Liver (tissue), 3 donors: ENCODE data around the gene RASAL2.

Experiments used
- GABPA ChIP-seq, 2 donors: IDR thresholded peaks in 1 of 2; conservative IDR thresholded peaks in 1 of 2; 2 replicates each; pipeline ENCODE4 v1.6.1; 2016; ENCODE audit warnings: antibody characterized with exemption in 2 of 2, mild to moderate bottlenecking in 1 of 2, moderate library complexity in 1 of 2
- HNF4A ChIP-seq, 2 donors: conservative IDR thresholded peaks; 2 replicates each; pipeline ENCODE4 v1.6.1; 2016; ENCODE audit warnings: antibody characterized with exemption in 2 of 2, mild to moderate bottlenecking in 2 of 2
- NR2F2 ChIP-seq: IDR thresholded peaks from 2 replicates; pipeline ENCODE4 v1.6.1; 2016; ENCODE audit warnings: antibody characterized with exemption
- SP1 ChIP-seq: IDR thresholded peaks from 2 replicates; pipeline ENCODE4 v1.6.1; 2018; ENCODE audit warnings: antibody characterized with exemption, mild to moderate bottlenecking
- TAF1 ChIP-seq: conservative IDR thresholded peaks from 2 replicates; pipeline ENCODE4 v1.6.1; 2016; ENCODE audit warnings: antibody characterized with exemption, mild to moderate bottlenecking
- TF ChIP-seq, protein P1 (sequence below): fragments of 150-350 bp; IDR thresholded peaks from 2 replicates; pipeline ENCODE4 v1.5.1; 2017; ENCODE audit warnings: improper control_type of control experiment, low read depth, low read length; ENCODE audit not compliant: missing input control
- donor health status: healthy.
- donor health status: healthy.

DNA sequence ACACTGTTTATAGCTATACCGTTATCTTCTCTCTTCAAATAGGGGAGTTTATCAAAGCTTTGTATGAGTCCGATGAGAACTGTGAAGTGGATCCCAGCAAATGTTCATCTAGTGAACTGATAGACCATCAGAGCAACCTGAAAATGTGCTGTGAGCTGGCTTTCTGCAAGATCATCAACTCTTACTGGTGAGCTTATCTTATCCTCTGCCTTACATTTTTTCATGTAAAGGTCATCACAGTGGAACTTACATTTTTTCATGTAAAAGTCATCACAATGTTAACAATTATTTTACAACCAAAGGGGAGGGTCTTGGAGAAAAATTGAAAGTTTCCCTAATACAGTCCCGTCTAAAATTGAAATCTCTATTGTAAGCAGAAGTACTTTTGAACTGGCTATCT is 357.6 kb downstream of the RASAL2 start:
- TF ChIP-seq, protein P1, sequence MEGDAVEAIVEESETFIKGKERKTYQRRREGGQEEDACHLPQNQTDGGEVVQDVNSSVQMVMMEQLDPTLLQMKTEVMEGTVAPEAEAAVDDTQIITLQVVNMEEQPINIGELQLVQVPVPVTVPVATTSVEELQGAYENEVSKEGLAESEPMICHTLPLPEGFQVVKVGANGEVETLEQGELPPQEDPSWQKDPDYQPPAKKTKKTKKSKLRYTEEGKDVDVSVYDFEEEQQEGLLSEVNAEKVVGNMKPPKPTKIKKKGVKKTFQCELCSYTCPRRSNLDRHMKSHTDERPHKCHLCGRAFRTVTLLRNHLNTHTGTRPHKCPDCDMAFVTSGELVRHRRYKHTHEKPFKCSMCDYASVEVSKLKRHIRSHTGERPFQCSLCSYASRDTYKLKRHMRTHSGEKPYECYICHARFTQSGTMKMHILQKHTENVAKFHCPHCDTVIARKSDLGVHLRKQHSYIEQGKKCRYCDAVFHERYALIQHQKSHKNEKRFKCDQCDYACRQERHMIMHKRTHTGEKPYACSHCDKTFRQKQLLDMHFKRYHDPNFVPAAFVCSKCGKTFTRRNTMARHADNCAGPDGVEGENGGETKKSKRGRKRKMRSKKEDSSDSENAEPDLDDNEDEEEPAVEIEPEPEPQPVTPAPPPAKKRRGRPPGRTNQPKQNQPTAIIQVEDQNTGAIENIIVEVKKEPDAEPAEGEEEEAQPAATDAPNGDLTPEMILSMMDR: no peak
- TF ChIP-seq HNF4A (conservative IDR thresholded peaks at IDR 0.05): no peak
- TF ChIP-seq TAF1: no peak
- TF ChIP-seq SP1: no peak
- no peak for TF ChIP-seq NR2F2
- no peak for TF ChIP-seq GABPA (IDR thresholded peaks at IDR 0.05 in 1 of 2, conservative IDR thresholded peaks at IDR 0.05 in 1 of 2)
